ENCODE data around the gene GIPC1.

GIPC1 gene

DNA sequence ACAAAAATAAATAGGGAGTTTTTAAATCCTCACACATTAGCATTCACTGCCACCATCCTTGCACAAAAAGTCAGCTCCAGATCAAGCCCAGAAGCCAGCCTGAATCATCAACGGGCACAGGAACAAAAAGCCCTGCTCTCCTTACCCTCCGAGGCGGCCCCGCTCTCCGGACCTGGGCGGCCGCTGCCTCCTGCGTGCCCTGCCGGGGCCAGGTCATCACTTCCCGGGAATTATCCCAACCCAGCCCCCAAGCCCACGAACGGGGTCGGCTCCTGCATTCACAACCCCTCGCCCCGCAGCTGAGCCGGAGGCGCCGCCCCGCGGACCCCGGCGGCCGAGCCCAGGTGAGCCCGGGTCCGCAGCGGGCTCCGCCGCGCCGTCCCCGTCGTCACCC lies 21.5 kb upstream of the GIPC1 start:
- peak overlapping the region; percentile 88 for H3K4me3 ChIP-seq (ENCODE audit: low read depth, low read length)
- no peak for DNase-seq (ENCODE audit: low read depth)
- TF ChIP-seq, protein P1, sequence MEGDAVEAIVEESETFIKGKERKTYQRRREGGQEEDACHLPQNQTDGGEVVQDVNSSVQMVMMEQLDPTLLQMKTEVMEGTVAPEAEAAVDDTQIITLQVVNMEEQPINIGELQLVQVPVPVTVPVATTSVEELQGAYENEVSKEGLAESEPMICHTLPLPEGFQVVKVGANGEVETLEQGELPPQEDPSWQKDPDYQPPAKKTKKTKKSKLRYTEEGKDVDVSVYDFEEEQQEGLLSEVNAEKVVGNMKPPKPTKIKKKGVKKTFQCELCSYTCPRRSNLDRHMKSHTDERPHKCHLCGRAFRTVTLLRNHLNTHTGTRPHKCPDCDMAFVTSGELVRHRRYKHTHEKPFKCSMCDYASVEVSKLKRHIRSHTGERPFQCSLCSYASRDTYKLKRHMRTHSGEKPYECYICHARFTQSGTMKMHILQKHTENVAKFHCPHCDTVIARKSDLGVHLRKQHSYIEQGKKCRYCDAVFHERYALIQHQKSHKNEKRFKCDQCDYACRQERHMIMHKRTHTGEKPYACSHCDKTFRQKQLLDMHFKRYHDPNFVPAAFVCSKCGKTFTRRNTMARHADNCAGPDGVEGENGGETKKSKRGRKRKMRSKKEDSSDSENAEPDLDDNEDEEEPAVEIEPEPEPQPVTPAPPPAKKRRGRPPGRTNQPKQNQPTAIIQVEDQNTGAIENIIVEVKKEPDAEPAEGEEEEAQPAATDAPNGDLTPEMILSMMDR (IDR thresholded peaks at IDR 0.05; ENCODE audit: low read depth, low read length, missing control alignments): no peak

DNA sequence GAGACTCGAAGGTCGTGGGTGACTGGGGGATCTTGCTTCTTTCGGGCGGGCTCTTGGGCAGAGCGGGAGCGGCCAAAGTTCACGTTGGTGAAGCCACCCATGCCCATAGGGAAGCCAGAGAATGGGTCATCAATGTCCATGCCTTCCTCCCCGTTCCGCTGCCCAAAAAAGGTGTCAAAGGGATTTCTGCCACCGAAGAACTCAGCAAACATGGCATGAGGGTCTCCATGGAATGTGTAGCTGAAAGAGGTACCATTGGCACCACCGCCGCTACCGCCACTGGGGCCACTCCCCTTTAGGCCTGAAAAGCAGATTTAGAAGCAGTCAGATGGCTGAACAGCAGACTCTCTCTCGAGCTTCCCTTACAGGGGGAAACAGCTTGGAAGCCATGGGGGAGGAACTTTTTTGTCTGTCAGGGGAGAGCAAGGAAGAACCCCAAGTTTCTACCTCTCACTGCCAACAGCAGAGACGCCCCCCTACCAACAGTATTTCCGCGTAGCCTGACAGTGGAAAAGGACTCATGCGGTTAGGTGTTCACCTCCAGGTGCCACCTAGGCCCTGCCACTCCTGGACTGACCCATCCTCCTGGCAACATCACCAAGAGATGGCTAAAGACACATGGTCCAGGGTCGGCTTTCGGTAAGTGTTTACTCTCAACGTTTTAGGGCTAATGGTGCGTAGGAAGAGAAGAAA lies 21.0 kb upstream of the GIPC1 start:
- no peak for DNase-seq (ENCODE audit: low read depth)
- H3K4me3 ChIP-seq (ENCODE audit: low read depth, low read length): peak overlapping the region; percentile 88
- TF ChIP-seq, protein P1 (IDR thresholded peaks at IDR 0.05; ENCODE audit: low read depth, low read length, missing control alignments): no peak

DNA sequence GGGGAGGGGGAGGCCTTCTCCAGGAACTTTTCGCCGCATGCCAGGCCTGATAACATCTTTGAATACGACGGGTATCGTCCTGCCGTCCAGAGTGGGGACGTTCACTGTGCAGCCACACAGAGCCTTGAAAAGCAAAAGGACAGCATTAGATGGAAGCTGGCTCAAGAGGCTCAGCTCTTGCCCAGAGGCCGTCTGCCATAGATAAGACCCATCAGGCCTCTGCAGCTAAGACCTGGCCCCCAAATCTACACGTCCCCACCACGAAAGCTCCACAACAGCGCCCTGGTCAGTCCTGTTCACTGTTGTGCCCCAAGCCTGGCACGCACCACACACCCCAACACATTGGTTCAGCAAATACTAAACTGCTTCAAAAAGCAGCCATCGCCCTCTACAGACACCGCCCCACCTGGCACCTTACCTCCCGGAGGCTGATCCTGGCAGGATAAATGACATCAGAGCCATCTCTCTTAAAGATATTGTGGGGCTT lies 20.2 kb upstream of the GIPC1 start:
- DNase-seq (ENCODE audit: low read depth): no peak
- H3K4me3 ChIP-seq (ENCODE audit: low read depth, low read length): peak overlapping the region; percentile 88
- TF ChIP-seq, protein P1 (IDR thresholded peaks at IDR 0.05; ENCODE audit: low read depth, low read length, missing control alignments): no peak

DNA sequence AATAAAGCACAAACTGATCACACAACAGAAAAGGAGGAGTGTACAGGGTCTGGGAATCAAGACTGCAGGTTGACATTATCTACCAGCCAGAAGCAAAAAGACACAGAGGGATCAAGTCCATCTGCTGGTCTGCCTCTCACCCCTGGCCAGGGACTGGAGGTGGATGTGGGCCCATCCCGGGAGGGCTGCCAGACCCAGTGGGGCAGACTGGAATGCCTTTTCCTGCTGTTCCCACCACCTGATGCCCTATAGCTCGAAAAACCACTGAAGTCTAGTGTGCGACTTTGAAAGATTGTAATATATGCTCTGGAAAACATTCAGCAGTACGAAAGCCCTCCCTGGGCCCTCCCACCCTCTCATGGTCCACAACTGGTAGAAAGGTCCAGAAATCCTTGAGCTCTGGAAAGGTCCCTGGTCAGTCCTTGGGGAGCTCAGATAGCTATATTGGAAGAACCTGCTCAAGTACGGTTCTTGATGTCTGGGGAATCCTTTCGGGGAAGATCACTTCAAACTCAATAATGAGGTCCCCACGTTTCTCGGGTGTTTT lies 19.6 kb upstream of the GIPC1 start:
- H3K4me3 ChIP-seq (ENCODE audit: low read depth, low read length): no peak overlapping the region; the same call in 1 of the 2 replicates
- DNase-seq (ENCODE audit: low read depth): no peak
- TF ChIP-seq, protein P1 (IDR thresholded peaks at IDR 0.05; ENCODE audit: low read depth, low read length, missing control alignments): no peak

DNA sequence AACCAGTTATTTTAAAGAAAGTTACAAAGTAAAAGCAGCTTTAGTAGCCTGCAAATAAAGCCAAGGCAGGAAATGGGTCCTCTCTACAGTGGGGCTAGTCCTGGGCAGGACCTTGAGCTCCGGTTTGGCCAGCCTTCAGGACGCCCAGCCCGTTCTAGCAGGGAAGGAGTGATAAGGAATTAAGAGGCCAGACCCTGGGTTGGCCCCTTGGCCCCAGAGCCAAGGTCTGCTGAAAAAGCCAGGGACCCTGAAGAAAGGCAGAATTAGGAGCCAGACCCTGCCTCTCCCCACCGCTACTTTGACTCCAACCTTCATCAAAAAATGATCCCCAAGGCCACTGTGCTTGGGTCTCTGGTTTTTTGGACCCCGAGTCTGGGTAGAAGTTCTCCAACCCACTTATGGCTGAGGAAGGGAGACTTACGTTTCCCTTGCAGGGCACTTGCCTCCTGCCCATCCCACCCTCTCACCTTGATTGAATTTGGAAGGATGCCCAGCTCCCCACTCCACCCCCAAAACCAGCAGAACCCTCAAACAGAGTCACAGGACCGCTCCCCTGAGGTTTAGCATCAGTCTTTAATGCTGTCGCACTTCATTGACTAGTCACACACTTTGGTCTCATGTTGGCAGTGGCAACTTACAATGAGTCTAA lies 18.4 kb upstream of the GIPC1 start:
- no peak overlapping the region for H3K4me3 ChIP-seq (ENCODE audit: low read depth, low read length)
- DNase-seq (ENCODE audit: low read depth): no peak
- TF ChIP-seq, protein P1 (IDR thresholded peaks at IDR 0.05; ENCODE audit: low read depth, low read length, missing control alignments): no peak

DNA sequence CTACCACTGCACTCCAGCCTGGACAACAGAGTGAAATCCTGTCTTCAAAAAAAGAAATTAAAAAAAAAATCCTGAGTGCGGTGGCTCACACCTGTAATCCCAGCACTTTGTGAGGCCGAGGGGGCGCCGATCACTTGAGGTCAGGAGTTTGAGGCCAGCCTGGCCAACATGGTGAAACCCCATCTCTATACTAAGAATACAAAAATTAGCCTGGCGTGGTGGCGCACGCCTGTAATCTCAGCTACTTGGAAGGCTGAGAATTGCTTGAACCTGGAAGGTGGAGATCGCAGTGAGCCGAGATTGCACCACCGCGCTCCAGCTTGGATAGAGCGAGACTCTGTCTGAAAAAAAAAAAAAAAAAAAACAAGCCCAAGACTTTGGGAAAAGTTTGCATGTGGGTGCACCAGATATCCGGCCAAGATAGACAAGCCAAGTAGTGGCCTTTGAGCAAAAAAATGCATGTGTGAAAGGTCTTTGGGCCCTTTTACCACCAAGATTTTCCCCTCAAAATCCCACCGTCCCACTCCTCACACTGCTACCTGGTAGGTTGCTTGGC lies 16.6 kb upstream of the GIPC1 start:
- TF ChIP-seq, protein P1 (IDR thresholded peaks at IDR 0.05; ENCODE audit: low read depth, low read length, missing control alignments): no peak
- H3K4me3 ChIP-seq (ENCODE audit: low read depth, low read length): no peak overlapping the region
- DNase-seq (ENCODE audit: low read depth): no peak

Data from GM12864 (cell line).